ENCODE results near the gene AGK. TPM values are rescaled to one million over a fixed set of nuclear protein-coding genes. Genes with fewer than 3 reads are reported as not detected.
"Not testable (repeated sequence)": the region's sequence is repeated elsewhere in the genome, so short reads cannot be mapped to it uniquely, and the experiment has no call there.

AGK gene
- total RNA-seq, 1 donor from 2014 or later, result 31.9 TPM

GRCh38 chr7:141640239-141640840 is 89.1 kb downstream of the AGK start:
- Mint-ChIP-seq H3K27me3 (no peaks in the 10 kb centered on the region), H3K27ac (no peak overlapping the region), H3K9me3 (no peaks in the 10 kb centered on the region), H3K4me3 (no peak overlapping the region), H3K36me3 (peaks cover 9% of the 10 kb centered on the region), H3K4me1 (ENCODE audit: unreplicated experiment) (no peaks in the 10 kb centered on the region)
- no peak for TF ChIP-seq CTCF (conservative IDR thresholded peaks at IDR 0.05)
- DNase-seq (ENCODE audit: extremely low spot score, unreplicated experiment), result no peak

GRCh38 chr7:141641876-141642275 is 90.7 kb downstream of the AGK start:
- H3K27me3 Mint-ChIP-seq, result no peaks in the 10 kb centered on the region
- H3K4me3 Mint-ChIP-seq, result no peak overlapping the region
- DNase-seq (ENCODE audit: extremely low spot score, unreplicated experiment), result no peak
- H3K27ac Mint-ChIP-seq, result no peak overlapping the region
- H3K4me1 Mint-ChIP-seq (ENCODE audit: unreplicated experiment), result no peaks in the 10 kb centered on the region
- H3K36me3 Mint-ChIP-seq, result peaks cover 9% of the 10 kb centered on the region
- TF ChIP-seq CTCF (conservative IDR thresholded peaks at IDR 0.05), result no peak
- H3K9me3 Mint-ChIP-seq, result no peaks in the 10 kb centered on the region

GRCh38 chr7:141645188-141645587 is 94.0 kb downstream of the AGK start:
- Mint-ChIP-seq H3K27ac (no peak overlapping the region), H3K9me3 (no peaks in the 10 kb centered on the region), H3K4me3 (no peak overlapping the region), H3K4me1 (ENCODE audit: unreplicated experiment) (peaks cover 8% of the 10 kb centered on the region), H3K36me3 (peaks cover 9% of the 10 kb centered on the region), H3K27me3 (no peaks in the 10 kb centered on the region)
- no peak for TF ChIP-seq CTCF (conservative IDR thresholded peaks at IDR 0.05)
- no peak for DNase-seq (ENCODE audit: extremely low spot score, unreplicated experiment)

GRCh38 chr7:141646826-141647480 is 95.7 kb downstream of the AGK start:
- Mint-ChIP-seq H3K4me1 (ENCODE audit: unreplicated experiment) (peaks cover 8% of the 10 kb centered on the region), H3K36me3 (peaks cover 5% of the 10 kb centered on the region), H3K9me3 (no peaks in the 10 kb centered on the region), H3K27me3 (no peaks in the 10 kb centered on the region), H3K27ac (no peak overlapping the region), H3K4me3 (no peak overlapping the region)
- TF ChIP-seq CTCF (conservative IDR thresholded peaks at IDR 0.05), result no peak
- no peak for DNase-seq (ENCODE audit: extremely low spot score, unreplicated experiment)

GRCh38 chr7:141647701-141648100 is 96.5 kb downstream of the AGK start:
- not testable (repeated sequence) for H3K4me3 Mint-ChIP-seq; DNase-seq (ENCODE audit: extremely low spot score, unreplicated experiment); H3K27me3 Mint-ChIP-seq; H3K27ac Mint-ChIP-seq; H3K4me1 Mint-ChIP-seq (ENCODE audit: unreplicated experiment); H3K9me3 Mint-ChIP-seq; H3K36me3 Mint-ChIP-seq

- H3K4me3 Mint-ChIP-seq, result no peak overlapping the region
- H3K27ac Mint-ChIP-seq, result no peak overlapping the region
- no peaks in the 10 kb centered on the region for H3K27me3 Mint-ChIP-seq
- TF ChIP-seq CTCF (conservative IDR thresholded peaks at IDR 0.05), result no peak
- peaks cover 8% of the 10 kb centered on the region for H3K4me1 Mint-ChIP-seq (ENCODE audit: unreplicated experiment)
- no peaks in the 10 kb centered on the region for H3K9me3 Mint-ChIP-seq
- H3K36me3 Mint-ChIP-seq, result peaks cover 5% of the 10 kb centered on the region
- no peak for DNase-seq (ENCODE audit: extremely low spot score, unreplicated experiment)
Observed at GRCh38 chr7:141648276-141649114, 97.3 kb downstream of the AGK start.

Measured in type B pancreatic cell (in vitro differentiated cells).